WTC11 (cell line): Measurements from ENCODE around the gene TAAR9. TPM values are rescaled to one million over a fixed set of nuclear protein-coding genes. Genes with fewer than 3 reads are reported as not detected.

Source experiments
- ATAC-seq: fragments of 200-7000 bp; cut with Tn5 transposase; 2 replicates; pipeline ENCODE4 v1.10.0; 2021; ENCODE audit warnings: mild to moderate bottlenecking, moderate library complexity
- CTCF ChIA-PET: fragments of 300-600 bp; sonication (Branson Sonifier 250); formaldehyde crosslinking; loops from one replicate; lab custom pipeline; 2021; ENCODE audit warnings: antibody characterized with exemption; lab: Charles Lee
- POLR2A ChIA-PET: fragments of 350-600 bp; sonication (Branson Sonifier 250); formaldehyde crosslinking; loops from one replicate; lab custom pipeline; 2021; ENCODE audit warnings: antibody characterized with exemption; lab: Charles Lee
- DNase-seq: peaks from one replicate; pipeline ENCODE4 v3.0.0; 2021; ENCODE audit warnings: low spot score
- H3K27ac Mint-ChIP-seq: 2 replicates; pipeline ENCODE4 v1.8.0; 2021; ENCODE audit warnings: mixed read lengths
- H3K27me3 Mint-ChIP-seq: 2 replicates; pipeline ENCODE4 v1.8.0; 2021; ENCODE audit warnings: low read depth, mild to moderate bottlenecking, moderate library complexity, mixed read lengths
- H3K36me3 Mint-ChIP-seq: 2 replicates; pipeline ENCODE4 v1.8.0; 2021; ENCODE audit warnings: mixed read lengths
- H3K4me1 Mint-ChIP-seq: 2 replicates; pipeline ENCODE4 v1.8.0; 2022; ENCODE audit warnings: mixed read lengths
- H3K4me3 Mint-ChIP-seq: 2 replicates; pipeline ENCODE4 v1.8.0; 2021; ENCODE audit warnings: mild to moderate bottlenecking, moderate library complexity, mixed read lengths
- H3K9me3 Mint-ChIP-seq: 2 replicates; pipeline ENCODE4 v1.8.0; 2021; ENCODE audit warnings: mixed read lengths
- ATF2 ChIP-seq: sonication (generic); formaldehyde crosslinking; IDR thresholded peaks from 2 replicates; pipeline ENCODE4 v1.8.1; 2022; ENCODE audit warnings: low read depth, missing genetic modification reagents, borderline replicate concordance
- ATF3 ChIP-seq: sonication (generic); formaldehyde crosslinking; conservative IDR thresholded peaks from 2 replicates; pipeline ENCODE4 v1.8.1; 2022; ENCODE audit warnings: mild to moderate bottlenecking, missing genetic modification reagents
- E2F4 ChIP-seq: sonication (generic); formaldehyde crosslinking; IDR thresholded peaks from 2 replicates; pipeline ENCODE4 v1.8.1; 2022; ENCODE audit warnings: low read depth, mild to moderate bottlenecking, moderate library complexity, missing genetic modification reagents, borderline replicate concordance
- MXD4 ChIP-seq: fragments of 250-450 bp; sonication (Bioruptor Pico); IDR thresholded peaks from 2 replicates; pipeline ENCODE4 v1.8.0; 2021; ENCODE audit warnings: mild to moderate bottlenecking, moderate library complexity, borderline replicate concordance
- NFATC4 ChIP-seq: fragments of 250-450 bp; sonication (Bioruptor Pico); IDR thresholded peaks from 2 replicates; pipeline ENCODE4 v1.9.0; 2021; ENCODE audit warnings: mild to moderate bottlenecking
- NR1H2 ChIP-seq: sonication (generic); formaldehyde crosslinking; IDR thresholded peaks from 2 replicates; pipeline ENCODE4 v1.9.0; 2021; ENCODE audit warnings: mild to moderate bottlenecking, moderate library complexity, missing genetic modification reagents
- NR2C2 ChIP-seq: sonication (generic); formaldehyde crosslinking; IDR thresholded peaks from 2 replicates; pipeline ENCODE4 v1.8.0; 2022; ENCODE audit warnings: mild to moderate bottlenecking, missing genetic modification reagents
- PRDM15 ChIP-seq: sonication (generic); formaldehyde crosslinking; IDR thresholded peaks from 2 replicates; pipeline ENCODE4 v1.8.0; 2022; ENCODE audit warnings: missing genetic modification reagents
- PRRX2 ChIP-seq: fragments of 250-450 bp; sonication (Bioruptor Pico); IDR thresholded peaks from 2 replicates; pipeline ENCODE4 v1.8.0; 2021; ENCODE audit warnings: mild to moderate bottlenecking
- RELA ChIP-seq: sonication (generic); formaldehyde crosslinking; IDR thresholded peaks from 2 replicates; pipeline ENCODE4 v1.8.1; 2022; ENCODE audit warnings: missing genetic modification reagents, mild to moderate bottlenecking, borderline replicate concordance
- SP1 ChIP-seq: sonication (generic); formaldehyde crosslinking; conservative IDR thresholded peaks from 2 replicates; pipeline ENCODE4 v1.8.1; 2022; ENCODE audit warnings: missing genetic modification reagents
- ZBTB21 ChIP-seq: sonication (generic); formaldehyde crosslinking; IDR thresholded peaks from 2 replicates; pipeline ENCODE4 v1.8.1; 2023; ENCODE audit warnings: mild to moderate bottlenecking, missing genetic modification reagents, borderline replicate concordance
- ZNF263 ChIP-seq: sonication (generic); formaldehyde crosslinking; IDR thresholded peaks from 2 replicates; pipeline ENCODE4 v1.8.1; 2022; ENCODE audit warnings: low read depth, mild to moderate bottlenecking, moderate library complexity, missing genetic modification reagents
- ZNF281 ChIP-seq: sonication (generic); formaldehyde crosslinking; IDR thresholded peaks from 2 replicates; pipeline ENCODE4 v1.8.0; 2023; ENCODE audit warnings: mild to moderate bottlenecking, missing genetic modification reagents
- ZNF317 ChIP-seq: sonication (generic); formaldehyde crosslinking; IDR thresholded peaks from 2 replicates; pipeline ENCODE4 v1.8.1; 2023; ENCODE audit warnings: low read depth, mild to moderate bottlenecking, moderate library complexity, missing genetic modification reagents, borderline replicate concordance
- ZNF396 ChIP-seq: fragments of 250-450 bp; sonication (Bioruptor Pico); IDR thresholded peaks from 2 replicates; pipeline ENCODE4 v1.8.0; 2021; ENCODE audit warnings: mild to moderate bottlenecking, moderate library complexity, borderline replicate concordance
- ZNF416 ChIP-seq: fragments of 250-450 bp; sonication (Bioruptor Pico); IDR thresholded peaks from 2 replicates; pipeline ENCODE4 v1.9.0; 2021; ENCODE audit warnings: mild to moderate bottlenecking, inconsistent platforms
- total RNA-seq: library from RNA; stranded (reverse); gene quantifications from 3 replicates; pipeline ENCODE4 v1.2.3, GENCODE V29; 2021

The TAAR9 gene
- total RNA-seq, 1 experiment from 2014 or later: not detected

- no peak for TF ChIP-seq PRDM15 (CRISPR knock-in tag)
- TF ChIP-seq SP1 (CRISPR knock-in tag): no peak
- no peak for TF ChIP-seq E2F4 (CRISPR knock-in tag)
- no peak for TF ChIP-seq NFATC4 (CRISPR knock-in tag)
These were observed 28.3 kb downstream of the TAAR9 start (continued) for GRCh38 chr6:132566404-132566803.

- Mint-ChIP-seq H3K4me3 (no peak overlapping the region), H3K9me3 (no peaks in the 10 kb centered on the region), H3K4me1 (peaks cover 38% of the 10 kb centered on the region), H3K27me3 (no peaks in the 10 kb centered on the region), H3K27ac (no peak overlapping the region), H3K36me3 (no peaks in the 10 kb centered on the region)
- ATAC-seq: no peak
- TF ChIP-seq PRRX2 (no peak), NR1H2 (CRISPR knock-in tag) (no peak), ZNF317 (CRISPR knock-in tag) (no peak), RELA (CRISPR knock-in tag) (no peak), NR2C2 (CRISPR knock-in tag) (no peak), NFATC4 (CRISPR knock-in tag) (no peak), ZNF396 (no peak), ZBTB21 (CRISPR knock-in tag) (no peak), ATF2 (CRISPR knock-in tag) (no peak), ZNF281 (no peak), ZNF263 (CRISPR knock-in tag) (no peak), MXD4 (CRISPR knock-in tag) (no peak), ATF3 (CRISPR knock-in tag) (no peak), E2F4 (CRISPR knock-in tag) (no peak), ZNF416 (CRISPR knock-in tag) (no peak)
- ChIA-PET POLR2A (no interaction called here), CTCF (no interaction called here)
- no peak for DNase-seq
These were observed 29.5 kb downstream of the TAAR9 start for GRCh38 chr6:132567566-132567965.
